Measurements from ENCODE around the gene PTPRG.
A peak's percentile ranks its signal among the peaks of the same experiment; 100 is the strongest.
"Not testable (repeated sequence)": the region's sequence is repeated elsewhere in the genome, so short reads cannot be mapped to it uniquely, and the experiment has no call there.

PTPRG gene

DNA sequence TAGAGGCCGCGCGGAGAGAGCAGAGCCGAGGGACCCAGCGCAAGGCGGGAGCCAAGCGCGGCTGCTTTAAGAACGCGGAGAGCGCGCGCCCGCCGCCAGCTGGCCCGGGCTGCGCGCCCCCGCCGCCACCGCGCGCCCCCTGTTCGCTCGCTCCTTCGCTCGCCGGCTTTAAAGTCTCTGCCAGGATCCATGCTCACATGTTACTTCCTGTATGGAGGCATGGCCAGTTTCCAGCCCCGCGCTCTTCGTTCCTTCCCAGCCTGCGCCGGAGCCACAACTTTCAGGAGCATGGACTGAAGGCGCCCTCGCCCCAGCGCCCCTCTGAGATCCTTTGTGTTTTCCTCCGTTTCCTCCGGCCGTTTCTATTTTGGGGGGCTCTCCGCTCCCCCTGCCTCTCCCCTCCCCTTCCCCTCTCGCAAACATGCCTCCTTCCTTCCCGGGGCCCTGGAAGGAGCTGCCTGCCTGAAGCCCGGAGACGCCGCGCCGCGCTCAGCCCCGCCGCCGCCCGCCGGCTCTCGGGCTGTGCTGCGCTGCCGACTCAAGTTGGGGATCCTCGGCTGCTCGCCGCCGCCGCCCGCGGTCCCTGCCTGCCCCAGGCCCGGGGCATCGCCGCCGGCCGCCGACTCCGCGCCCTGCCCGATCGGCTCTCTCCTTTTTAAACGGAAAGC is at the start of gene PTPRG:
Gene PTPRG, plus strand, starts transcription at position 198 of the 668 bp plus-strand sequence. CDS start 717 bp downstream, outside the sequence.
- peak; percentile 87 for DNase-seq

DNA sequence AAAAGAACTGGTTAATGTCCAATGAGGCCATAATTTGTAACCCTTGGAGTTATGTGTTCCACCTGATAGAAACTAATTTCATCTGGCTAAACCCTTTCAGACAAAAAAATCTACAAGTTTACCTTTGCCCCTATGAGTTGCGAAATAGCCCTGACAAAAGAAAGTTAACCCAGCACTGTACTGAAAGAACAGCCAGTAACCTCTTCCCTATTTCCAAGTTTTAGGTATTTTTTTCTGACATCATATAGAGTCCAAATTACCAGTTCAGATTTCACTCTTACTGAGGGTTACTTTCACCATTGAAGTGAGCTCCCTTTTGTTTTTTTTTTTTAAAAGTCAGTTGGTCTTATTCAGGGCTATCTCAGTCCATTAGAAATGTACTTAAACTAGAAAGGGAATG is 42.8 kb upstream of the PTPRG start:
- no peak for DNase-seq

DNA sequence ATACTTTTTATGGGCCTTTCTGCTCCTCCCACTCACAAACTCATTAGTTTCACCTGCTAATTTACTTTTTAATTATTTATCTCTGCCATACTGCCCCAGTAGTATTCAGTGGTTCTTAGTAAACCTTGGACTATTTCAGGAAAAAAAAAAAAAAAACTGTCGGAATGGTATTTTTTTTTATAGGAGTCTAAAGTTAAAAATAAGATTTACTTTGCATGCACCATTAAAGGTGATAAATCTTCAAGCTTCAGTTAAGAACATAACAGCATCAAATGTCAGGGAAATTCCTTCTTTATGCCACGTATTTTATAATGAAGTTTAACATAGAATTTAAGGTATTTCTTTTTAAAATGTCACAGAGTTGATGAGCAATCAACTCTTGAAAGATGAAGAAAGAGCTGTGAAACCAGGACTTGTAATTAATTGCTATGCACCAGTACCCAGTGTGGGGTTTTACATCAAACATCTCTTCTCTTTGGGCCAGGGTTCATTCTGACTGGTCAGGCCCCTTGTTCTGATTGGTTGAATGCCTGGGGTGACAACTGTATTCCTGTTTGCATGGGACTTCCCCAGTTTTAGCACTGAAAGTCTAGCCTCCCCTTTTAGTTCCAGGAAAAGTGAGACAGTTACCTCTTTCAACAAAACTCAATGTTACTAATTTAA is 40.3 kb upstream of the PTPRG start:
- DNase-seq = no peak

GRCh38 chr3:61522060-61522459 is 39.3 kb upstream of the PTPRG start:
- no peak for DNase-seq

GRCh38 chr3:61522626-61523025 is 38.7 kb upstream of the PTPRG start:
- DNase-seq = no peak

GRCh38 chr3:61524933-61525332 is 36.4 kb upstream of the PTPRG start:
- no peak for DNase-seq

DNA sequence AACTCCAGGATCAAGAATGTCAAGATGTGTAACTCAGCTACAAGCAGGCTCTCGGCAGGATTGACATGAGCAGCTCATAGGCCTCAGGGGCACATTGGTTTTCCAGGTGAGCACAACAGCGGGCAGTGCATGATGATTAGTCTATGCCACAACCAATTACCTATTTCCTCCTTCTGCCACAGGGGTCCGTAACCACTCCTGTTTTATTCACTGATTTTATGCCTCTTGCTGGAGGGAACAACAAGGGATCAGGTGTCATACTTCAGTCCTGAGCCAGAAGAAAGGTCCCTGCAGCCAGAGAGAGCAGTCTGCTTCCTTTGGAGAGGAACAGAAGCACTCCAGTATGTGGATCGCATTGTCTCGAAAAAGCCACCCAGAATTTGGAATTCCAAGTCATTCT is 35.1 kb upstream of the PTPRG start:
- DNase-seq = no peak

DNA sequence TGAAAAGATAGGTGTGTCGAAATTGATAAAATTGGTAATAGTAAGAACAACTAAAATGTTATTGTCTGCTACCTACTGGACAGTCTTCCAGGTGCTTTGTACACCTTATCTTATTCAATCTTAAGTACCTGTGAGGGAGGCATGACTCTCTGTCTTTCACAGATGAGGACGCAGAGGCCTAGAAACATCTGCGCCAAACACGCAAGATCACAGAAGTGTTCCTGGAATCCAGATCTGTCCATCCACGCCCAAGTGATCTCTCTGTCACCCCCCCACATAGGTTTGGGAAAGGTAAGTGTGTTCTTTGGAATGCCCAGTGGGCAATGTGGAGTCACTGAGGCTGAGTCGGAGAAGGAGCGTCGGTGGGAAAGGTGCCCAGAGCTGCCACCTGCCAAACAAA is 34.4 kb upstream of the PTPRG start:
- no peak for DNase-seq

- peak; percentile 20 for DNase-seq
These were observed 31.0 kb upstream of the PTPRG start for GRCh38 chr3:61530355-61530754.

DNA sequence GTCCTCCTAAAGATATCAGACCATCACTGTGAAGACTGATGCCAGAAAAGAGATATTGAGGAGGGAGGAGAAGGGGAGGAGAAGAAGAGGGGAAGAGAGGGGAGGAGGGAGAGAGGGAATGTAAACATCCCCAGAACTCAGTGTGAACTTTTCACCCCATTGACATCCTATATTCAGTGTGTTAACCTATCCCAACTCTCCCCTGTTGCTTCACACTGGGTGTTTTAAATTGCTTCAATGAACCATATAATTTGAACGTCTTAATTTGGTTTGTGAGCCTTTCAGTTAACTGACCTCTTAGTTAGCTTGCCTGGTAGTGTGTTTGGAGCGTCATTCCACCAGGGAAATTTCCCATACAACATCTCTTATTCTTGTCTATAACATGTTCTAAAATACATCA is 29.8 kb upstream of the PTPRG start:
- no peak for DNase-seq

DNA sequence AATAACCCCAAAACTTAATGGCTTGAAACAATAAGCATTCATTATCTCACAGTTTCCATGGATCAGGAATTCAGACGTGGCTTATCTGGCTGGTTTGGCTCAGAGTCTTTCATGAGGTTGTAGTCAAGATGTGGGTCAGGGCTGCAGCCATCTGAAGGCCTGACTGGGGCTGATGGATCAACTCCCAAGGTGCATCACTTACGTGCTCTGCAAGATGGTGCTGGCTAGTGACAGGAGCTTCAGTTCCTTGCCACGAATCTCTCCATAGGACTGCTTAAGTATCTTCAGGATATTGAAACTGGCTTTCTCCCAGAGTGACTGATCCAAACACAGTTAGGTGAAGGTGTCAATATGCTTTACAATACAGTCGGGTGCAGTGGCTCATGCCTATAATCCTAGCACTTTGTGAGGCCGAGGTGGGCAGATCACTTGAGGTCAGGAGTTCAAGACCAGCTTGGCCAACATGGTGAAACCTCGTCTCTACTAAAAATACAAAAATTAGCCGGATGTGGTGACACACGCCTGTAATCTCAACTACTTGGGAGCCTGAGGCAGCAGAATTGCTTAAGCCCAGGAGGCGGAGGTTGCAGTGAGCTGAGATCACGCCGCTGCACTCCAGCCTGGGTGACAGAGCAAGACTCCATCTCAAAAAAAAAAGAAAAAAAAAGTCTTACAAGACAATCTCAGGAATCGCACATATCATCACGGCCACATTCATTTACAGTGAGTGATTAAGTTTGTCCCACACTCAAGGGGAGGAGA is 28.5 kb upstream of the PTPRG start:
- DNase-seq = no peak

DNA sequence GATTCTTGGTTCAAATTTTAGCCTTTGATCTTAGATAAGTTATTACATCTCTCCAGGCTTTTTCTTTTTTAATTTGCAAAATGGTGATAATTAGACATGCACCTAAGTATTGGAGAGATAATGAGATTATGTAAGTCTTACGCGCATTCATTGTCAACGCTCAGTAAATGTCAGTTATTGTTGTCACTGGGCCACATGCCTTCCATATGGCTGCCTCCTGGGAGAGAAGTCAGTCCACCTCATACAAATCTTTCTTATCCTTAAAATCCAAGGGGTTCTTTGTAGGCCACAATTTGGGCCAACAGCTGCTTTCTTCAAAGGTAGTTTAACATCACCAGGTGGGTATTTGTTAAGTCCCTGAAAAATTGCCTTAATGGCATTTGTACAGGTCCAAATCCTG is 25.5 kb upstream of the PTPRG start:
- DNase-seq = no peak

DNA sequence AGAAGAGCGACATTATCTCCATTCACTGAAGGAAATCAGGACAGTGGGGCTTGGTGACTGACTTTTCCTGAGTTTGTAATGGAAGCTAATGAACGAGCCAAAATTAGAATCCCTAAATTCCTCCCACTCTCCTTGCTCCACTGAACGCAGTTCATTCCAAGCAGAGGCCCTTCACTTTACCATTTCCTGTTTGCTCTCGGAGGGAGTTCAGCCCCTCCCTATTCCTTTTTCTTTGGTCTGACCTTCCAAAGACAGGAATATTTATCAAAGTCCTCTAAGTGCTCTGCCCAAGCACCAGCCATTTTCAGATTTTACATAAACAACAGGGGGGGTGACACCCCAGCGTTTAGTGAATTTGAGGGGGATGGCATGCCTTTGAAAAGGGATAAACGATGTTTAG is 24.0 kb upstream of the PTPRG start:
- DNase-seq = peak; percentile 4

GRCh38 chr3:61538486-61538885 is 22.9 kb upstream of the PTPRG start:
- no peak for DNase-seq

DNA sequence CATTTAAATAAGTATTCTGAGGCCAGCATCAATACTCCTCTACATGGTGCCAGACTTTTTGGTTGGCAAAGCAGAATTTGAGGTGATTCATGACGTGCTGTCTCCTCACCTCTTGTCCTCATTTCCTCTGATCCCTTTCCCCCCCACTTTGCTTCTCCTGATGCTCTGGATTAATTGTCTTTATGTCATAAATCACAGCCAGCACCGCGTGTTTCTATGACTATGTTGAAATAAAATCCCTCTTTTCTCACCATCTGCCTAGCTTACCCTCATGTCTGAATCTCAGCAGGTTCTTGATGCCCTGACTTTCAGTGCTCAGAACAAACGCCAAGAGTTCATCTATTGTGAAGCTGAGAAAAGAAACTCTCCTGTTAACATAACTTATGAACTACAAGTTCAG is 19.7 kb upstream of the PTPRG start:
- DNase-seq = no peak

DNA sequence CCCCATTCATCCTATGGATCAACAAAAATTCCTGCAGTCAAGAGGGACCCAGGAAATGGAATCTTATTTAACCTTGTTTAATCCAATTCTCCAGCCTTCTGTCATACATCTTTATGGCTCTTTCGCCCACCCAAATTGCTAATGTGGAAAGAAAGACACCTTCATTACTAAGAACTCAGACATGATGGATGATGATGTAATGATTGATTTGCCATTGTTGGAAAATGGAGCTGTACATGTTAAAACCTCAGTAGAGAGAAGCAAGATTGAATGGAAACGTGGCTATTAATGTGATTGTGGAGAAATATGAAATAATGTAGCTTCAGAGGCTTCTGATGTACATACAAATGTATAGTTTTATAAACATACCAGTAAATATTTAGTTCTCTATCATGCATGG is 15.7 kb upstream of the PTPRG start:
- no peak for DNase-seq

- DNase-seq = no peak
These were observed 13.7 kb upstream of the PTPRG start for GRCh38 chr3:61547625-61548024.

- DNase-seq = not testable (repeated sequence)
These were observed 8.7 kb upstream of the PTPRG start for GRCh38 chr3:61552704-61553103.

- DNase-seq = no peak
These were observed 2.1 kb upstream of the PTPRG start for GRCh38 chr3:61559136-61559731.

- DNase-seq = peak; percentile 75
These were observed 626 bp upstream of the PTPRG start for GRCh38 chr3:61560517-61561373.

- DNase-seq = no peak
These were observed 810 bp downstream of the PTPRG start for GRCh38 chr3:61562042-61562720.

GRCh38 chr3:61562721-61563312 is 1.4 kb downstream of the PTPRG start:
- DNase-seq = peak; percentile 7
